GM12864 (cell line): ENCODE data around the gene SYNM.

Experiments
- DNase-seq: peaks from one replicate; pipeline ENCODE4 v3.0.0-alpha.2; 2011; ENCODE audit warnings: low read depth
- H3K4me3 ChIP-seq: 2 replicates; pipeline ENCODE4 v1.5.1; 2011; ENCODE audit warnings: mild to moderate bottlenecking, low read depth, low read length, control low read depth
- CTCF ChIP-seq: IDR thresholded peaks from 2 replicates; pipeline ENCODE4 v1.5.1; 2011; ENCODE audit warnings: low read depth, mild to moderate bottlenecking, moderate library complexity, low read length, control low read depth, inconsistent platforms; ENCODE audit errors: missing control alignments

SYNM gene

DNA sequence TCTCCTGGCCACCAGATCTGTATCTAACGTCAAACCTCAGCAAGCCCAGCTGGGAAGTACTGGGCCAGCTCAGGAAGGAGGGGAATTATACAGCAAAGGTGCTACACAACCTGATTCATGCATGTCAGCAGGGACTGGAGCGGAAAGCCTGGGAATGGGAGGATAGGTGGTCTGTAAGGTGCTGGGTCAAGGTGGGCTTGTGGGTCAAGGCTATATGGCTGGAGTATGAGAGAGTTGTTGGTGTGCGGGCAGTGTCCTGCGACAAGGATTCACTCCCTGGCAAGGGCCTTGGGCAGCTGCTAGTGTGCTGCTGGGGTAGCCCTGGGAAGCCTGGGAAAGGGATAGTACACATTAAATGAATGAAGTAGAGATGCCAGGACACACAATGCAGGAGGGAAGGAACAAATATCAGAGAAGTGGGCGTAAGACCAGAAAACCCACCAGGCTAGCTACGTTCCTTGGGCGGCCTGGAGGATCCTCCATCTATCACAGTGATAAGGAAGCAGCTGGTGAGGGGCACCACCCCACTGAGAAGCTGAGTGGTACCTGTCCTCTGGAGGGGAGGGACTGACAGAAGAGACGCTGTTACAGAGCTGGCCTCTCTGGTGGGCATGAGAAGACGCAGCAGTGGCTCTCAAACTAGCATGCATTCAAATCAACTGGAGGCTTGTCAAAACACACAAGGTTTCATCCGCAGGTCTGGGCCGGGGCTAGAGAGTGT, 8.5 kb upstream of the SYNM start:
- DNase-seq: no peak
- H3K4me3 ChIP-seq: no peak overlapping the region
- TF ChIP-seq CTCF: no peak

- no peak overlapping the region for H3K4me3 ChIP-seq
- TF ChIP-seq CTCF: no peak
- DNase-seq: no peak
Observed at GRCh38 chr15:99096894-99097426, 7.9 kb upstream of the SYNM start.

DNA sequence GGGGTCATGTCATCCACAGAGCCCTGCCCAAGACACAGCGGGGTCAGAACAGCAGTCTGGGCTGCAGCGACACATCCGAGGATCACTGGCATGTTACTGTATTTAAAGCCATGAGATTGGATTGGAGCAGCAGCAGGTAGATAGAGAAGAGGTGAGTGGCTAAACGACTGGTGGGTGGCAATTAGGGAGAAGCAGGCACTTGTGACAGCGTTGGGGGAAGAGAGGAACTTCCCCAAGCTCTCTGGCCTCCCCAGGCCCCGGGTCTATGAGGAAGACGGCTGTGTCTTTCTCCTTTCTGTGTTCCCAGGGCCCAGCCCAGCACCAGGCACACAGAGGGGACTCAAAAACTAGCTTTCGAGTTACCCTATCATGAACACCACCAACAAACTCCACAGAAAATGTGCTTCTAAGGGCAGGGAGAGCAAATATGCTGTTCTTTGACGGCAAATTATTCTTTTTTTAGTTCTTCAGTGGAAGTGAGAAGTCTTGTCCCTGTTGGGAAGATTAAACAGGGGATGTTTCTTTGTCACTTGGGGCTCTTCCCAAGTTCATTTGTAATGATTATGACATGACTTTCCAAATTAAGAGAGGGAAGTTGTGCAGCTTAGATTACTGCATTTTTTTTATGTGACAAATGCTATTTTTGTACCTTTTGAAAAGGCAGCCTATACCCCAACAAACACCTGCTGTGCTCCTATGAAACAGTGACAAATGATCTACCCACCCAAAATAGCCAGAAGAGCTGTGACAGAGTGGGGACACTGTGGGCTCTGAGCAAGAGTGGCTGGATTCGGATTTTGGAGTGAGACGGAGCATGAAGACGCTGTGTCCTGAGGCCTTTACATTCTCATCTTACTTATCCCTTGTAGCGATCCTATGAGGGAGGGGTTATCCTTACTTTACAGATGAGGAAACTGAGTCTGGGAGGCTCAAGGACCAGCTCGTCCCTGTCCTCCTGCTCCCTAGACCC, 7.2 kb upstream of the SYNM start:
- no peak for DNase-seq
- H3K4me3 ChIP-seq: no peak overlapping the region
- no peak for TF ChIP-seq CTCF

- no peak for DNase-seq
- no peak for TF ChIP-seq CTCF
- H3K4me3 ChIP-seq: no peak overlapping the region
Observed at GRCh38 chr15:99098426-99098825, 6.5 kb upstream of the SYNM start.

- no peak for TF ChIP-seq CTCF
- no peak for DNase-seq
- no peak overlapping the region for H3K4me3 ChIP-seq
Observed at GRCh38 chr15:99098991-99099390, 5.9 kb upstream of the SYNM start.

GRCh38 chr15:99099661-99100060, 5.2 kb upstream of the SYNM start:
- no peak overlapping the region for H3K4me3 ChIP-seq
- DNase-seq: no peak
- TF ChIP-seq CTCF: no peak
